Glutamatergic neuron (in vitro differentiated cells): ENCODE measurements around the gene SLC36A3. TPM values are rescaled to one million over a fixed set of nuclear protein-coding genes. Genes with fewer than 3 reads are reported as not detected.

ENCODE experiments used
- DNase-seq: peaks from one replicate; pipeline ENCODE4 v3.0.0; 2022
- H3K27ac Mint-ChIP-seq: one replicate; pipeline ENCODE4 v1.8.0; 2020; ENCODE audit warnings: mild to moderate bottlenecking, mixed read lengths, inconsistent platforms; ENCODE audit not compliant: unreplicated experiment
- H3K27me3 Mint-ChIP-seq: one replicate; pipeline ENCODE4 v1.8.0; 2020; ENCODE audit warnings: mild to moderate bottlenecking, moderate library complexity, mixed read lengths, inconsistent platforms; ENCODE audit not compliant: unreplicated experiment
- H3K36me3 Mint-ChIP-seq: one replicate; pipeline ENCODE4 v1.8.0; 2020; ENCODE audit warnings: mild to moderate bottlenecking, mixed read lengths, inconsistent platforms; ENCODE audit not compliant: unreplicated experiment
- H3K4me1 Mint-ChIP-seq: one replicate; pipeline ENCODE4 v1.8.0; 2020; ENCODE audit warnings: mild to moderate bottlenecking, low read depth, mixed read lengths, inconsistent platforms; ENCODE audit not compliant: unreplicated experiment
- H3K4me3 Mint-ChIP-seq: one replicate; pipeline ENCODE4 v1.8.0; 2020; ENCODE audit warnings: mild to moderate bottlenecking, mixed read lengths, inconsistent platforms; ENCODE audit not compliant: unreplicated experiment
- H3K9me3 Mint-ChIP-seq: one replicate; pipeline ENCODE4 v1.8.0; 2020; ENCODE audit warnings: mild to moderate bottlenecking, moderate library complexity, mixed read lengths, inconsistent platforms; ENCODE audit not compliant: unreplicated experiment
- total RNA-seq: library from RNA; stranded (reverse); fragmentation: NEBNext Ultra II Directional; extraction: Animal tissue kit (Norgen Biotek cat#: 25700); gene quantifications from one replicate; pipeline ENCODE4 v1.2.1, GENCODE V29; 2021; ENCODE audit not compliant: unreplicated experiment
- TF ChIP-seq, protein P1 (sequence below): fragments of 200-600 bp; sonication (generic); IDR thresholded peaks from one replicate; pipeline ENCODE4 v1.5.0; 2021; ENCODE audit not compliant: partially characterized antibody, unreplicated experiment

SLC36A3 gene
- total RNA-seq, 1 donor from 2014 or later = not detected

DNA sequence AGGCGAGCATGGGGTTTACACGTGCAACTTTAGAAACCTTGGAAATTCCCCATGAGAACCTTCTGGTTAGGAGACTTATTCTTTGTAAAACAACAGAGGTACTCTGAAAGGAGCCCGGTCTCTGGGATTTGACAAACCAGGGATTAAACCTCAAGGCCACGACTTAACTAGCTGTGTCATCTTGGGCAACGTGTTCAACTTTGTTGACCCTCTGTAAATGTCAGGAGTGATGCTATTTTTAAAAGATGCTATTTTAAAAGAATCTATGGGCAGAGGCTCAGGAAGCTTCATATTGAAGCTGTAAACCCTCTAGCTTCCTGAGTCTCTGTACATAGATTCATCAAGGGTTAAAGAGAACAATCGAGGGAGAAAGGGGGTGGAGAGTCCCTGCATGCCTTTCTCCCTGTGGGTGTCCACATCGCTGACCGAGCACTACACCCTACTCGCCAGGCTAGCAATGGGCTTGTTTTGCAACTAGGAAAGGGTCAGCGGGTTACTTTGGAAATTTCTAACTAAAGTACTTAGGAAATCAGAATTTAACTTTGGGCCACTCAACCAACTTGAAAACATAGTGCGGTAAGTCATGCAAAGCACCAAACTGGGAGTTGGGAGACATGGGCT lies 41.7 kb upstream of the SLC36A3 start:
- TF ChIP-seq, protein P1, sequence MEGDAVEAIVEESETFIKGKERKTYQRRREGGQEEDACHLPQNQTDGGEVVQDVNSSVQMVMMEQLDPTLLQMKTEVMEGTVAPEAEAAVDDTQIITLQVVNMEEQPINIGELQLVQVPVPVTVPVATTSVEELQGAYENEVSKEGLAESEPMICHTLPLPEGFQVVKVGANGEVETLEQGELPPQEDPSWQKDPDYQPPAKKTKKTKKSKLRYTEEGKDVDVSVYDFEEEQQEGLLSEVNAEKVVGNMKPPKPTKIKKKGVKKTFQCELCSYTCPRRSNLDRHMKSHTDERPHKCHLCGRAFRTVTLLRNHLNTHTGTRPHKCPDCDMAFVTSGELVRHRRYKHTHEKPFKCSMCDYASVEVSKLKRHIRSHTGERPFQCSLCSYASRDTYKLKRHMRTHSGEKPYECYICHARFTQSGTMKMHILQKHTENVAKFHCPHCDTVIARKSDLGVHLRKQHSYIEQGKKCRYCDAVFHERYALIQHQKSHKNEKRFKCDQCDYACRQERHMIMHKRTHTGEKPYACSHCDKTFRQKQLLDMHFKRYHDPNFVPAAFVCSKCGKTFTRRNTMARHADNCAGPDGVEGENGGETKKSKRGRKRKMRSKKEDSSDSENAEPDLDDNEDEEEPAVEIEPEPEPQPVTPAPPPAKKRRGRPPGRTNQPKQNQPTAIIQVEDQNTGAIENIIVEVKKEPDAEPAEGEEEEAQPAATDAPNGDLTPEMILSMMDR = no peak
- no peak overlapping the region for H3K4me3 Mint-ChIP-seq
- no peak overlapping the region for H3K27ac Mint-ChIP-seq
- peaks cover 11% of the 10 kb centered on the region for H3K27me3 Mint-ChIP-seq
- H3K9me3 Mint-ChIP-seq = peaks cover 3% of the 10 kb centered on the region
- H3K36me3 Mint-ChIP-seq = no peaks in the 10 kb centered on the region
- no peak for DNase-seq
- no peaks in the 10 kb centered on the region for H3K4me1 Mint-ChIP-seq

DNA sequence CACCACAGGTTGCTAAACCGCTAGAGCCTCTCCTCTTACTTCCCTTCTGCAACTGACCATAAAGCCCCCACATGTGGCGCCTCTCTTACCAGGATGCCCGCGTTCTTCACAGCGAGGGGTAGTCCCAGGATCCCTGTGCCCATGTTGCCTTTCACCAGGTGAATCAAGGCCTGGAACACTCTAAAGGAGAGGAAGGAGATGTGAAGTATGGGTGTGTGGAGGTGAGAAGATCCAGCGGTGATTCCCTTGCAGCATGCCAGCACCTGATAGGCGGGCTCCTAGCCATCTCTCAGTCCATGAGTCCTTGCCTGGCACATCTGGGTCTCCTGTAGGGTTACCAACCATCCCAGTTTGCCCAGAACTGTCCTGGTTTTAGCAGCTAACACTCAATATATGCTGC lies 40.5 kb upstream of the SLC36A3 start:
- Mint-ChIP-seq H3K4me1 (no peaks in the 10 kb centered on the region), H3K9me3 (peaks cover 3% of the 10 kb centered on the region), H3K36me3 (no peaks in the 10 kb centered on the region), H3K27me3 (peaks cover 12% of the 10 kb centered on the region), H3K4me3 (no peak overlapping the region), H3K27ac (no peak overlapping the region)
- DNase-seq = no peak
- TF ChIP-seq, protein P1 = no peak

DNA sequence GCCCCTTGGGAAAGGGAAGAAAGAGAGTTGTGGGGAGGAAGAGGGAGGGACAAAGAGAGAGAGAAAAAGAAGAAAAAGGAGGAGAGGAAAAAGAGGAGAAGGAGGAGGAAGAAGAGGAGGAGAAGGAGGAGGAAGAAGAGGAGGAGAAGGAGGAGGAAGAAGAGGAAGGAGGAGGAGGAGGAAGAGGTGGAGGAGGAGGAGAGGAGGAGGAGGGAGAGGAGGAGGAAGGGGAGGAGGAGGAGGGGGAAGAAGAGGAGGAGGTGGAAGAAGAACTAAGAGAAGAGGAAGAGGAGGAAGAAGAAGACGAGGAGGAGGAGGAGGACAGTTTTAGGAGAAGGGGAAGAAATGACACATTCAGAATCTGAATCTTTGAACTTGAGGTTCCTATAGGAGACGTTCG lies 36.4 kb upstream of the SLC36A3 start:
- TF ChIP-seq, protein P1 = no peak
- Mint-ChIP-seq H3K36me3 (no peaks in the 10 kb centered on the region), H3K27ac (no peak overlapping the region), H3K4me3 (no peak overlapping the region), H3K27me3 (peaks cover 12% of the 10 kb centered on the region), H3K4me1 (no peaks in the 10 kb centered on the region), H3K9me3 (peaks cover 3% of the 10 kb centered on the region)
- no peak for DNase-seq

DNA sequence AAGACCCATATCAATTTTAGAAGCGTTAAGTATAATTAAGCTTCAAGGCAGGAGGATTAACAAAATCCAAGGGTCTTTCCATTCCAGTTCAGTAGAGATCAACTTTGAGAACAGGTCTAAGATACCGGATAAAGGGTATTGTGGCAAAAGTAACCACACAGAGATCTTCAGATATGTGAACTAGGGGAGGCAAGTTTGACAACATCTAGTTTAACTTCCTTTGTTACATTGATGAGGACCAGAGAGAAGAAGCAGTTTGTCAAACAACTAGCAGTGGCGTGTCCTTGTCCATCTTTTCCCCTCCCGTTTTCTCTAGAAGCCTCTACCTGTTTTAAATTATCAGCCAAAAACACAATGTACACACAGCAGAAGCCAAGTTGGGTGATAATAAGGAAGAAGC lies 35.2 kb upstream of the SLC36A3 start:
- H3K36me3 Mint-ChIP-seq = no peaks in the 10 kb centered on the region

DNA sequence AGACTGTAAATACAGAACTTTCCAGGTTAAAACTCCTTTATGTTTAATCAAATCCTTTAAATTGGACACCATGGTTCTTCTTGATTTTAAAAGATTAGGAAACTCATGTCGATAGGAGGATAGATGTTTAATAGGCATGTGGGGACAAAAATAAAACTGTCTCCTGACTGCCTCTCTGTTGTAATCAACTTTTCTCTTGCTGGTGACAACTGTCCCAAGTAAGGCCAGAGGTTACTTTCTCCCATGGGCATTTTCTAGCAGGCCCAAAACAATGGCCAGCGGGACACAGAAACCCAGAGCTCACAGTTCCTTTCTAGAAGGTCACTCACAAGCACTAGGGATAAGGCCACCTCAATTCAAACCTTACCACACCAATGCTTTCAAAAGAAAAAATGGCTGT lies 29.3 kb upstream of the SLC36A3 start:
- no peaks in the 10 kb centered on the region for H3K36me3 Mint-ChIP-seq
- H3K27me3 Mint-ChIP-seq = peaks cover 4% of the 10 kb centered on the region
- DNase-seq = no peak
- no peak overlapping the region for H3K4me3 Mint-ChIP-seq
- no peaks in the 10 kb centered on the region for H3K4me1 Mint-ChIP-seq
- H3K27ac Mint-ChIP-seq = no peak overlapping the region
- H3K9me3 Mint-ChIP-seq = no peaks in the 10 kb centered on the region
- TF ChIP-seq, protein P1 = no peak

More for the DNA sequence above, 35.2 kb upstream of the SLC36A3 start:
- Mint-ChIP-seq H3K27me3 (peaks cover 12% of the 10 kb centered on the region), H3K4me3 (no peak overlapping the region), H3K27ac (no peak overlapping the region), H3K4me1 (no peaks in the 10 kb centered on the region), H3K9me3 (peaks cover 3% of the 10 kb centered on the region)
- DNase-seq = no peak
- TF ChIP-seq, protein P1 = no peak
